ENCODE measurements around the gene ABCC11.

DNA sequence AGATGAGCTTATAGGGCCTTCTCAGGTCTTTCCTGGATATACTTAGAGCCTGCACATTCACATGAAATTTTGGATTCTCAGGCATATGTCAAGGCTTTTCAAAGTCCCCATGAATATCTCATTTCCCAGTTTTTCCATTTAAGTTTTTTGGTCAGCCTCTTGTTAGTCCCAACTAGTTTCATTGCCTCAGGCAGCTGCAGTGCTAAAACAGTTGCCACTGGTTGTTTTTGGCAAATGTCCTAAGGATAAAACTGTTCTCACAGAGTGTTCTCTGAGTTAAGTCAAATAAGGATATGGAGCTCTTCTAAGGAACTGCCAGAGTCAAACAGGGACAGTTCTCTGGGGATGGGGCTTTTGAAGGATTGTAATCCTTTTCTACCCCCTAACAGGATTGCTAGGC, 39.9 kb upstream of the ABCC11 start:
- no peak for TF ChIP-seq CTCF (IDR thresholded peaks at IDR 0.05)
- TF ChIP-seq ZFX (IDR thresholded peaks at IDR 0.05; ENCODE audit: borderline replicate concordance), result no peak

Data from 22Rv1 (cell line).